GM12878 (cell line): Measurements from ENCODE around the gene LRRC8A. TPM values are rescaled to one million over a fixed set of nuclear protein-coding genes. Genes with fewer than 3 reads are reported as not detected.

ENCODE experiments used
- ATAC-seq: fragments of 200-7000 bp; cut with Tn5 transposase; 3 replicates; pipeline ENCODE4 v1.9.1; 2020; ENCODE audit warnings: mild to moderate bottlenecking, moderate library complexity
- BruUV-seq: library from RNA; stranded (reverse); fragments of 400-500 nt; replicated peaks from 2 replicates; lab custom pipeline; 2021; lab: Mats Ljungman, UMichigan
- CTCF ChIA-PET: fragments of 300-600 bp; sonication (Branson Sonifier 250); formaldehyde crosslinking; extraction: SDS; loops from one replicate; lab custom pipeline; 2021; ENCODE audit warnings: inconsistent platforms; lab: Yijun Ruan, JAX
- POLR2A ChIA-PET: fragments of 350-600 bp; formaldehyde crosslinking; extraction: SDS; loops from one replicate; lab custom pipeline; 2021; ENCODE audit warnings: inconsistent platforms; lab: Charles Lee
- RAD21 ChIA-PET: fragments of 300-600 bp; sonication (Branson Sonifier 250); formaldehyde crosslinking; loops from one replicate; lab custom pipeline; 2023; ENCODE audit warnings: antibody characterized with exemption; ENCODE audit not compliant: unreplicated experiment; lab: Charles Lee
- SMC1A ChIA-PET: fragments of 300-600 bp; sonication (Branson Sonifier 250); formaldehyde crosslinking; loops from one replicate; lab custom pipeline; 2023; ENCODE audit not compliant: unreplicated experiment, uncharacterized antibody; lab: Charles Lee
- DNase-seq: peaks from one replicate; pipeline ENCODE4 v3.0.0-alpha.2; 2011; ENCODE audit warnings: low read depth, low spot score
- FAIRE-seq: peaks from 3 replicates; lab custom pipeline; 2011; peaks lifted over from hg19 to GRCh38; lab: Jason Lieb, UNC
- H2AFZ ChIP-seq: 2 replicates; pipeline ENCODE4 v1.6.0; 2011; ENCODE audit warnings: low read depth, low read length, control low read depth; ENCODE audit not compliant: control insufficient read depth
- H3K27ac ChIP-seq: 2 replicates; pipeline ENCODE4 v1.5.1; 2011; ENCODE audit warnings: control low read depth; ENCODE audit not compliant: control insufficient read depth, insufficient read depth
- H3K27me3 ChIP-seq, 2 experiments: replicated peaks in 1 of 2; 2 replicates each; pipeline versions ENCODE4 v1.6.0 to v1.6.1; 2011; ENCODE audit warnings: low read length in 1 of 2; ENCODE audit not compliant: control insufficient read depth in 2 of 2, insufficient read depth in 2 of 2
- H3K36me3 ChIP-seq, 2 experiments: 2 replicates each; pipeline ENCODE4 v1.5.1; 2011; ENCODE audit warnings: low read length in 1 of 2; ENCODE audit not compliant: control insufficient read depth in 2 of 2, insufficient read depth in 2 of 2
- H3K4me1 ChIP-seq: 2 replicates; pipeline ENCODE4 v1.6.1; 2011; ENCODE audit warnings: mild to moderate bottlenecking, low read length, moderate library complexity, mixed read lengths; ENCODE audit not compliant: control insufficient read depth, insufficient read depth
- H3K4me2 ChIP-seq: 2 replicates; pipeline ENCODE4 v1.6.0; 2011; ENCODE audit warnings: control low read depth; ENCODE audit not compliant: control insufficient read depth, insufficient read depth
- H3K4me3 ChIP-seq: fragments of 200-600 bp; sonication (generic); 2 replicates; pipeline ENCODE4 v1.5.1; 2016
- H3K79me2 ChIP-seq: 2 replicates; pipeline ENCODE4 v1.6.0; 2011; ENCODE audit warnings: low read length; ENCODE audit not compliant: control insufficient read depth, insufficient read depth
- H3K9ac ChIP-seq: 2 replicates; pipeline ENCODE4 v1.8.0; 2011; ENCODE audit warnings: low read length, control low read depth, mixed read lengths; ENCODE audit not compliant: control insufficient read depth, insufficient read depth
- H3K9me3 ChIP-seq: replicated peaks from 3 replicates; pipeline ENCODE4 v1.5.1; 2011; ENCODE audit warnings: mild to moderate bottlenecking, low read length; ENCODE audit not compliant: control insufficient read depth, insufficient read depth
- H4K20me1 ChIP-seq: 2 replicates; pipeline ENCODE4 v1.6.0; 2011; ENCODE audit not compliant: control insufficient read depth, insufficient read depth
- ETV6 ChIP-seq, 2 experiments: fragments of 450-650 bp in 1 of 2; IDR thresholded peaks in 1 of 2; conservative IDR thresholded peaks in 1 of 2; 2 replicates each; pipeline ENCODE4 v1.6.1; 2014; ENCODE audit warnings: antibody characterized with exemption in 1 of 2, borderline replicate concordance in 1 of 2, low read depth in 1 of 2, mild to moderate bottlenecking in 1 of 2, moderate library complexity in 1 of 2
- GATAD2B ChIP-seq: fragments of 450-650 bp; conservative IDR thresholded peaks from 2 replicates; pipeline ENCODE4 v1.6.1; 2017; ENCODE audit warnings: low read depth, mild to moderate bottlenecking, moderate library complexity
- JUNB ChIP-seq: IDR thresholded peaks from 2 replicates; pipeline ENCODE4 v1.6.1; 2016; ENCODE audit warnings: antibody characterized with exemption, mild to moderate bottlenecking
- JUND ChIP-seq: IDR thresholded peaks from 2 replicates; pipeline ENCODE4 v1.6.1; 2012; ENCODE audit warnings: low read depth, mild to moderate bottlenecking, low read length, improper control_type of control experiment, moderate library complexity
- MTA3 ChIP-seq: IDR thresholded peaks from 2 replicates; pipeline ENCODE4 v1.6.1; 2012; ENCODE audit warnings: low read length, inconsistent platforms, borderline replicate concordance
- POLR2AphosphoS5 ChIP-seq: IDR thresholded peaks from 2 replicates; pipeline ENCODE4 v1.6.1; 2011; ENCODE audit warnings: mild to moderate bottlenecking, low read length, inconsistent platforms
- RELA ChIP-seq: fragments of 450-650 bp; IDR thresholded peaks from 2 replicates; pipeline ENCODE4 v1.8.0; 2014; ENCODE audit warnings: borderline replicate concordance; ENCODE audit not compliant: partially characterized antibody
- SMAD5 ChIP-seq: IDR thresholded peaks from 2 replicates; pipeline ENCODE4 v1.6.1; 2016; ENCODE audit warnings: antibody characterized with exemption, low read depth
- SREBF1 ChIP-seq: IDR thresholded peaks from 2 replicates; pipeline ENCODE4 v1.6.1; 2012; ENCODE audit warnings: mild to moderate bottlenecking, low read length
- WRNIP1 ChIP-seq: IDR thresholded peaks from 2 replicates; pipeline ENCODE4 v1.6.1; 2011; ENCODE audit warnings: low read depth, low read length, improper control_type of control experiment, borderline replicate concordance
- ZNF207 ChIP-seq: fragments of 450-650 bp; IDR thresholded peaks from 2 replicates; pipeline ENCODE4 v1.6.1; 2014; ENCODE audit warnings: antibody characterized with exemption, mild to moderate bottlenecking, borderline replicate concordance
- WGBS: methylation state at CpG from one replicate; pipeline ENCODE4 v1.1.6; 2016; ENCODE audit warnings: low lambda C conversion rate; ENCODE audit not compliant: insufficient replicate concordance, insufficient coverage; ENCODE audit errors: missing lambda C conversion rate; 5-methylcytosine and 5-hydroxymethylcytosine counted together
- in situ Hi-C: fragments of 300-500 bp; cut with MboI; formaldehyde crosslinking; loops from 9 replicates; pipeline ENCODE4 v1.14.3; 2018; ENCODE audit warnings: mixed read lengths
- intact Hi-C: fragments of 100-400 bp; cut with micrococcal nuclease; formaldehyde crosslinking; loops from one replicate; pipeline ENCODE4 v1.14.2; 2022; ENCODE audit not compliant: unreplicated experiment
- polyA plus RNA-seq, 11 experiments: library from polyadenylated mRNA; depleted of rRNA in 4 of 11; unstranded in 6 of 11; stranded (reverse) in 5 of 11; fragments of >200 nt; fragmentation: Nextera tagmentation in 4 of 11; fragmentation: Illumina TruSeq in 1 of 11; extraction: Ambion mirVana in 4 of 11; extraction: Trizol in 1 of 11; gene quantifications; 1 replicate in 1 of 11; 2 replicates in 10 of 11; pipeline versions ENCODE4 v1.2.1 to v1.2.3, GENCODE V29; 2011 to 2016; ENCODE audit warnings: inconsistent platforms in 2 of 11, missing spikeins in 2 of 11, low read depth in 1 of 11
- total RNA-seq, 4 experiments: library from RNA; depleted of rRNA in 3 of 4; stranded (reverse); fragments of >200 nt in 3 of 4; fragmentation: Illumina TruSeq in 1 of 4; extraction: Trizol in 1 of 4; gene quantifications; 2 replicates each; pipeline versions ENCODE4 v1.2.1 to v1.2.3, GENCODE V29; 2013 to 2021
- TF ChIP-seq, protein P1 (sequence below): IDR thresholded peaks from 2 replicates; pipeline ENCODE4 v1.6.1; 2011; ENCODE audit warnings: borderline replicate concordance, low read depth, mild to moderate bottlenecking, moderate library complexity, mixed read lengths, low read length; ENCODE audit not compliant: insufficient read depth; ENCODE audit errors: extremely low read length
- TF ChIP-seq, protein P2 (sequence below): IDR thresholded peaks from 2 replicates; pipeline ENCODE4 v1.6.1; 2012; ENCODE audit warnings: low read depth, low read length, improper control_type of control experiment
- TF ChIP-seq, protein P3 (sequence below): IDR thresholded peaks from 2 replicates; pipeline ENCODE4 v1.6.1; 2011; ENCODE audit warnings: low read depth, low read length, improper control_type of control experiment, borderline replicate concordance

Gene LRRC8A
- total and polyA plus RNA-seq, 10 of the 15 experiments (the other 5 are each of a cell fraction or from before 2014, with no cell fraction given) = 1.6 to 15.9 (median 9.7) TPM

DNA sequence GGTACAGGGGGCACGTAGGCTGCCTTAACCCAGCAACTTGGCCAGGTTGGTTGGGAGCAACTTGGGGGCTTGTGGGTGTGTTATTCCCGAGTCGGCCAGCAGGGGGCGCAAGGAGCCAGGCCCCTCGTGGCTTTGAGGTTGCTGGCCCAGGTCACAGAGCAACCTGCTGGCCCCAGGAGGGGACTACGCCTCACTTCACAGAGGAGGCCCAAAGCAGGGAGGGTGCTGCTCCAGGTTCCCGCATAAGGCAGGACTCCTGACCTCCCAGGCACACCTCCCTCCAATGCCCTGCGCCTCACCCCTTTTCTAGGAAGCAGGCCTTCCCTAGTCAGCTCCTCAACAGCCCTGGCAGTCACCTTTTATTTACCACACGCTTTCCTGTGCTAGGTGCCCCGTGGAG is 18.3 kb upstream of the LRRC8A start (continued):
- TF ChIP-seq, protein P1, sequence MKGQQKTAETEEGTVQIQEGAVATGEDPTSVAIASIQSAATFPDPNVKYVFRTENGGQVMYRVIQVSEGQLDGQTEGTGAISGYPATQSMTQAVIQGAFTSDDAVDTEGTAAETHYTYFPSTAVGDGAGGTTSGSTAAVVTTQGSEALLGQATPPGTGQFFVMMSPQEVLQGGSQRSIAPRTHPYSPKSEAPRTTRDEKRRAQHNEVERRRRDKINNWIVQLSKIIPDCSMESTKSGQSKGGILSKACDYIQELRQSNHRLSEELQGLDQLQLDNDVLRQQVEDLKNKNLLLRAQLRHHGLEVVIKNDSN = peak; percentile 26

DNA sequence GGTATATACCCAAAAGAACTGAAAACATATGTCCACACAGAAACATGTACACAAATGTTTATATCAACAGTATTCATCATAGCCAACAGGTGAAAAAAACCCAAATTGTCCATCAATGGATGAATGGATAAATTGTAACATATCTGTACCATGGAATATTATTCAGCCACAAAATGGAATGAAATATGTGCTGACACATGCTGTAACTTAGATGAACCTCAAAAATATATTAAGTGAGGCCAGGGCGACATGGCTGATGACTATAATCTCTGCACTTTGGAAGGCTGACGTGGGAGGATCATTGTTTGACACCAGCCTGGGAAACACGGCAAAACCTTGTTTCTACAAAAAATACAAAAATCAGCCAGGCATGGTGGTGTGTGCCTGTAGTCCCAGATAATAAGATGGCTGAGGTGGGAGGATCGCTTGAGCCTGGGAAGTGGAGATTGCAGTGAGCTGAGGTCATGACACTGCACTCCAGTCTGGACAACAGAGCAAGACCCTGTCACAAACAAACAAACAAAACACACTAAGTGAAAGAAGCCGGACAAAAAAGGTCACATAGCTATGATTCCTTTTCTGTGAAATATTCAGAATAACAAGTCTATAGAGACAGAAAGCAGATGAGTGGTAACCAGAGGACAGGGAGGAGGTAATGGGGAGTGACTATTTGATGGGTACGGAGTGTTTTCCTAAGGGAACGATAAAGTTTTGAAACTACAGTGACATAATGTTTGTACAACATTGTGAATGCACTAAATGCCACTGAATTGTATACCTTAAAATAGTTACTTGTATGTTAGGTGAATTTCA is 11.6 kb upstream of the LRRC8A start:
- no peak overlapping the region for H3K9ac ChIP-seq
- H3K27ac ChIP-seq = no peak overlapping the region
- TF ChIP-seq MTA3 (no peak), RELA (no peak), ETV6 (conservative IDR thresholded peaks at IDR 0.05 in 1 of 2, IDR thresholded peaks at IDR 0.05 in 1 of 2; ENCODE audit: borderline replicate concordance in 1 of 2, low read depth in 1 of 2) (no peak), ZNF207 (no peak), JUNB (no peak), JUND (no peak), WRNIP1 (no peak), SREBF1 (no peak), GATAD2B (no peak), POLR2AphosphoS5 (no peak), SMAD5 (no peak)
- TF ChIP-seq, protein P2, sequence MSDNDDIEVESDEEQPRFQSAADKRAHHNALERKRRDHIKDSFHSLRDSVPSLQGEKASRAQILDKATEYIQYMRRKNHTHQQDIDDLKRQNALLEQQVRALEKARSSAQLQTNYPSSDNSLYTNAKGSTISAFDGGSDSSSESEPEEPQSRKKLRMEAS = no peak
- TF ChIP-seq, protein P3, sequence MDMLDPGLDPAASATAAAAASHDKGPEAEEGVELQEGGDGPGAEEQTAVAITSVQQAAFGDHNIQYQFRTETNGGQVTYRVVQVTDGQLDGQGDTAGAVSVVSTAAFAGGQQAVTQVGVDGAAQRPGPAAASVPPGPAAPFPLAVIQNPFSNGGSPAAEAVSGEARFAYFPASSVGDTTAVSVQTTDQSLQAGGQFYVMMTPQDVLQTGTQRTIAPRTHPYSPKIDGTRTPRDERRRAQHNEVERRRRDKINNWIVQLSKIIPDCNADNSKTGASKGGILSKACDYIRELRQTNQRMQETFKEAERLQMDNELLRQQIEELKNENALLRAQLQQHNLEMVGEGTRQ = no peak
- ATAC-seq = no peak
- no peaks in the 10 kb centered on the region for H3K27me3 ChIP-seq
- ChIA-PET RAD21 (interaction anchor here (0.7 kb wide), 1 partner anchor 55 kb away, joined by 4 read pairs; no protein-coding TSS in a partner anchor), CTCF (interaction anchor here (0.6 to 13.1 kb wide), 2 partner anchors 11 to 56 kb away, joined by 3 to 158 read pairs; no protein-coding TSS in a partner anchor), POLR2A (no interaction called here), SMC1A (interaction anchor here (1.2 to 1.4 kb wide), 2 partner anchors 31 to 59 kb away, joined by 3 read pairs; no protein-coding TSS in a partner anchor)
- no TSS peak for BruUV-seq
- H3K4me2 ChIP-seq = no peak overlapping the region
- no peak for DNase-seq
- H3K36me3 ChIP-seq = no peaks in the 10 kb centered on the region
- H3K4me1 ChIP-seq = no peaks in the 10 kb centered on the region
- WGBS = 95% methylated on average over 7 of the region's 7 CpGs
- H4K20me1 ChIP-seq = no peaks in the 10 kb centered on the region
- no peaks in the 10 kb centered on the region for H3K79me2 ChIP-seq
- no peaks in the 10 kb centered on the region for H3K9me3 ChIP-seq
- in situ Hi-C loops = no loop called here
- intact Hi-C loops = no loop called here
- no peak overlapping the region for H3K4me3 ChIP-seq
- no peak overlapping the region for H2AFZ ChIP-seq
- no peak for FAIRE-seq
